ENCODE results near the gene TMEM255B. TPM values are rescaled to one million over a fixed set of nuclear protein-coding genes. Genes with fewer than 3 reads are reported as not detected.

Gene TMEM255B
- total and polyA plus RNA-seq, 2 of the 4 experiments (the other 2 are of a cell fraction), result 0.36 to 0.94 TPM

- POLR2A ChIA-PET (ENCODE audit: unreplicated experiment), result no interaction called here
- no peak for TF ChIP-seq ELK1 (IDR thresholded peaks at IDR 0.05; ENCODE audit: borderline replicate concordance, low read depth, low read length)
- no peak for TF ChIP-seq POLR2A (IDR thresholded peaks at IDR 0.05; ENCODE audit: low read depth, low read length)
- no peak for TF ChIP-seq CTCF (conservative IDR thresholded peaks at IDR 0.05; ENCODE audit: low read depth, low read length)
- no peak for TF ChIP-seq USF2 (IDR thresholded peaks at IDR 0.05; ENCODE audit: low read depth, low read length)
- no peak for TF ChIP-seq NFE2L2 (IDR thresholded peaks at IDR 0.05; ENCODE audit: low read depth, low read length)
- TF ChIP-seq CEBPB (IDR thresholded peaks at IDR 0.05; ENCODE audit: low read depth, low read length), result no peak
- CTCF ChIA-PET, result no interaction called here
Observed at GRCh38 chr13:113823771-113824170, 64.7 kb downstream of the TMEM255B start.

More at GRCh38 chr13:113823771-113824170, 64.7 kb downstream of the TMEM255B start:
- Histone ChIP-seq H3K14ac (replicated peaks; ENCODE audit: low read depth, low read length) (no peak overlapping the region), H3K36me3 (ENCODE audit: control insufficient read depth, insufficient read depth, low read length) (peaks cover 56% of the 10 kb centered on the region), H4K8ac (ENCODE audit: low read depth in 2 of 2, low read length in 2 of 2) (peak overlapping the region in 1 of 2 experiments; percentile 9; a peak in 1 of 4 replicates), H3K27ac (ENCODE audit: insufficient read depth, low read length) (no peak overlapping the region), H3K4ac (ENCODE audit: low read depth, low read length) (0 out of 2 replicates have a peak overlapping the region, but pooled peaks have one; percentile 5), H3K23ac (ENCODE audit: low read depth, low read length) (no peak overlapping the region), H4K5ac (ENCODE audit: low read depth, low read length) (no peak overlapping the region), H3K9me3 (ENCODE audit: control insufficient read depth, insufficient read depth, low read length) (no peaks in the 10 kb centered on the region), H2AK9ac (replicated peaks; ENCODE audit: low read depth, low read length, poor library complexity) (peak overlapping the region; percentile 78), H3K27me3 (ENCODE audit: control insufficient read depth, insufficient read depth, low read length) (no peaks in the 10 kb centered on the region), H3K79me1 (ENCODE audit: low read depth in 1 of 2, low read length in 2 of 2) (peaks cover 13 to 73% of the 10 kb centered on the region in 2 experiments), H3K4me2 (ENCODE audit: low read depth, low read length) (no peak overlapping the region), H2AK5ac (ENCODE audit: low read depth, low read length) (no peak overlapping the region), H4K91ac (ENCODE audit: insufficient read depth, low read depth, low read length) (peak overlapping the region; percentile 34; the same call in 1 of the 2 replicates), H3K4me3 (ENCODE audit: insufficient read depth, low read depth, low read length) (no peak overlapping the region), H2BK15ac (ENCODE audit: low read depth, low read length) (no peak overlapping the region), H3K56ac (ENCODE audit: extremely low read depth, insufficient read depth, low read length) (no peak overlapping the region), H2BK5ac (ENCODE audit: low read depth, low read length, poor library complexity, severe bottlenecking) (peak overlapping the region; percentile 43), H3K9me1 (ENCODE audit: insufficient read depth, low read length) (peaks cover 11% of the 10 kb centered on the region; the same call in 1 of the 2 replicates), H2BK20ac (ENCODE audit: low read depth, low read length) (no peak overlapping the region), H3K4me1 (ENCODE audit: control insufficient read depth, insufficient read depth, low read length) (peaks cover 23% of the 10 kb centered on the region), H4K20me1 (ENCODE audit: insufficient read depth, low read length) (peaks cover 45% of the 10 kb centered on the region), H3K18ac (ENCODE audit: low read depth, low read length) (no peak overlapping the region), H2AFZ (replicated peaks; ENCODE audit: low read length, poor library complexity) (no peak overlapping the region), H2BK120ac (ENCODE audit: low read depth, low read length) (no peak overlapping the region), H3K9ac (ENCODE audit: low read depth, low read length) (no peak overlapping the region)
- no peak for DNase-seq
- WGBS, 2 experiments (ENCODE audit: extremely low coverage in 2 of 2, insufficient read length in 1 of 2), result 88% methylated on average over 8 of the region's 19 CpGs; no CpG with 5 or more reads in 1 of the 2 experiments
- no TSS peak for BruUV-seq (replicated peaks)
- dilution Hi-C loops (cut with HindIII; ENCODE audit: low sequenced_read_pairs, unreplicated experiment), result no loop called here
- intact Hi-C loops (cut with micrococcal nuclease), result no loop called here
- no peak for ATAC-seq (ENCODE audit: low read depth)
- in situ Hi-C loops (cut with MboI; ENCODE audit: low sequenced_read_pairs), result no loop called here

Data from IMR-90 (cell line).